A549 (cell line): Measurements from ENCODE around the gene PRICKLE4. TPM values are rescaled to one million over a fixed set of nuclear protein-coding genes. Genes with fewer than 3 reads are reported as not detected.
A peak's percentile ranks its signal among the peaks of the same experiment; 100 is the strongest.

Source experiments
- ATAC-seq, 2 experiments: fragments of 200-7000 bp in 1 of 2; fragments of >200 bp in 1 of 2; cut with Nextera tagmentation in 1 of 2; cut with Tn5 transposase in 1 of 2; 3 replicates each; pipeline versions ENCODE4 v1.8.0 to v1.9.1; 2018 to 2020; ENCODE audit warnings: mild to moderate bottlenecking in 1 of 2, moderate library complexity in 1 of 2
- CTCF ChIA-PET: fragments of 300-600 bp; sonication (Branson Sonifier 250); formaldehyde crosslinking; extraction: SDS; loops from one replicate; lab custom pipeline; 2021; ENCODE audit warnings: antibody characterized with exemption, inconsistent platforms; lab: Yijun Ruan, JAX
- POLR2A ChIA-PET: fragments of 350-600 bp; formaldehyde crosslinking; extraction: SDS; loops from one replicate; lab custom pipeline; 2021; ENCODE audit warnings: antibody characterized with exemption, inconsistent platforms; lab: Yijun Ruan, JAX
- DNase-seq, 2 experiments: peaks; one replicate each; pipeline versions ENCODE4 v3.0.0 to v3.0.0-alpha.2; 2011 to 2016; ENCODE audit warnings: low read depth in 1 of 2, low spot score in 1 of 2
- FAIRE-seq: peaks from 2 replicates; lab custom pipeline; 2011; peaks lifted over from hg19 to GRCh38; lab: Jason Lieb, UNC
- H3K27ac ChIP-seq, 2 experiments: fragments of >200 bp; sonication (Bioruptor Twin); formaldehyde crosslinking; 3 replicates each; pipeline ENCODE4 v1.5.1; 2016 to 2017
- H3K4me1 ChIP-seq: fragments of >200 bp; sonication (Bioruptor Twin); formaldehyde crosslinking; 3 replicates; pipeline ENCODE4 v1.6.1; 2016
- H3K4me2 ChIP-seq: fragments of >200 bp; sonication (Bioruptor Twin); formaldehyde crosslinking; 3 replicates; pipeline ENCODE4 v1.6.1; 2016
- H3K4me3 ChIP-seq: fragments of >200 bp; sonication (Bioruptor Twin); formaldehyde crosslinking; 3 replicates; pipeline ENCODE4 v1.5.1; 2016
- H3K9me3 ChIP-seq: fragments of >200 bp; sonication (Bioruptor Twin); formaldehyde crosslinking; 3 replicates; pipeline ENCODE4 v1.6.1; 2016
- BHLHE40 ChIP-seq: IDR thresholded peaks from 2 replicates; pipeline ENCODE4 v1.6.1; 2012; ENCODE audit warnings: low read depth, low read length, inconsistent platforms
- CHD4 ChIP-seq: fragments of 200-600 bp; sonication (generic); IDR thresholded peaks from 2 replicates; pipeline ENCODE4 v1.6.1; 2016; ENCODE audit warnings: antibody characterized with exemption, mild to moderate bottlenecking, borderline replicate concordance
- FOSB ChIP-seq: fragments of 250-450 bp; sonication (Bioruptor Pico); IDR thresholded peaks from 2 replicates; pipeline ENCODE4 v1.5.0; 2020; ENCODE audit warnings: mild to moderate bottlenecking, moderate library complexity
- HDAC2 ChIP-seq: fragments of 200-600 bp; sonication (generic); IDR thresholded peaks from 2 replicates; pipeline ENCODE4 v1.6.1; 2016
- HEYL ChIP-seq: fragments of 250-450 bp; sonication (Bioruptor Pico); IDR thresholded peaks from 2 replicates; pipeline ENCODE4 v1.8.0; 2021; ENCODE audit warnings: mild to moderate bottlenecking, moderate library complexity
- HOXB13 ChIP-seq: fragments of 250-450 bp; sonication (Bioruptor Pico); IDR thresholded peaks from 2 replicates; pipeline ENCODE4 v1.5.0; 2020; ENCODE audit warnings: low read depth, mild to moderate bottlenecking, moderate library complexity
- HOXB5 ChIP-seq: fragments of 250-450 bp; sonication (Bioruptor Pico); IDR thresholded peaks from 2 replicates; pipeline ENCODE4 v1.5.0; 2020; ENCODE audit warnings: mild to moderate bottlenecking, moderate library complexity
- JUN ChIP-seq, 2 experiments: fragments of >200 bp; sonication (Bioruptor Twin); formaldehyde crosslinking; IDR thresholded peaks; 2 replicates in 1 of 2; 3 replicates in 1 of 2; pipeline ENCODE4 v1.6.1; 2016 to 2017
- JUNB ChIP-seq: fragments of >200 bp; sonication (Bioruptor Twin); formaldehyde crosslinking; IDR thresholded peaks from 2 replicates; pipeline ENCODE4 v1.6.1; 2016
- KDM1A ChIP-seq: fragments of 200-600 bp; sonication (generic); IDR thresholded peaks from 2 replicates; pipeline ENCODE4 v1.6.1; 2016; ENCODE audit warnings: low read depth, mild to moderate bottlenecking
- KDM5A ChIP-seq: fragments of 200-600 bp; sonication (generic); IDR thresholded peaks from 2 replicates; pipeline ENCODE4 v1.6.1; 2016; ENCODE audit warnings: antibody characterized with exemption, mild to moderate bottlenecking
- MAFK ChIP-seq: fragments of 450-650 bp; IDR thresholded peaks from 2 replicates; pipeline ENCODE4 v1.6.1; 2014; ENCODE audit not compliant: partially characterized antibody
- NR3C1 ChIP-seq: fragments of >200 bp; sonication (Bioruptor Twin); formaldehyde crosslinking; IDR thresholded peaks from 3 replicates; pipeline ENCODE4 v1.6.1; 2017
- RARB ChIP-seq: fragments of 250-450 bp; sonication (Bioruptor Pico); IDR thresholded peaks from 2 replicates; pipeline ENCODE4 v1.8.0; 2021; ENCODE audit warnings: mild to moderate bottlenecking, moderate library complexity
- RFX5 ChIP-seq: fragments of 450-650 bp; IDR thresholded peaks from 2 replicates; pipeline ENCODE4 v1.7.1; 2014; ENCODE audit warnings: antibody characterized with exemption, mild to moderate bottlenecking, moderate library complexity
- SMC3 ChIP-seq: fragments of >200 bp; sonication (Bioruptor Twin); formaldehyde crosslinking; IDR thresholded peaks from 3 replicates; pipeline ENCODE4 v1.6.1; 2018; ENCODE audit warnings: inconsistent platforms
- SREBF2 ChIP-seq: fragments of 450-650 bp; IDR thresholded peaks from 2 replicates; pipeline ENCODE4 v1.6.1; 2014; ENCODE audit warnings: mild to moderate bottlenecking, moderate library complexity
- TFCP2L1 ChIP-seq: fragments of 250-450 bp; sonication (Bioruptor Pico); IDR thresholded peaks from 2 replicates; pipeline ENCODE4 v1.5.0; 2021; ENCODE audit warnings: mild to moderate bottlenecking
- WGBS: methylation state at CpG from one replicate; pipeline ENCODE4 v1.1.6; 2017; ENCODE audit errors: missing lambda C conversion rate; 5-methylcytosine and 5-hydroxymethylcytosine counted together
- polyA plus RNA-seq, 4 experiments: library from polyadenylated mRNA; depleted of rRNA in 3 of 4; stranded (reverse); fragments of >200 nt; fragmentation: RNase III in 1 of 4; extraction: RNeasy Plus Mini Kit Qiagen cat#74134 plus additional on column Dnase treatment in 1 of 4; gene quantifications; 2 replicates in 3 of 4; 3 replicates in 1 of 4; pipeline ENCODE4 v1.2.3, GENCODE V29; 2011 to 2017
- TF ChIP-seq, protein P1 (sequence below): fragments of 250-450 bp; sonication (Bioruptor Pico); IDR thresholded peaks from 2 replicates; pipeline ENCODE4 v1.5.0; 2020; ENCODE audit warnings: low read depth, mild to moderate bottlenecking, moderate library complexity
- TF ChIP-seq, protein P2 (sequence below): fragments of 450-650 bp; IDR thresholded peaks from 2 replicates; pipeline ENCODE4 v1.6.1; 2014; ENCODE audit warnings: antibody characterized with exemption
- TF ChIP-seq, protein P3 (sequence below): IDR thresholded peaks from 2 replicates; pipeline ENCODE4 v1.6.1; 2012
- TF ChIP-seq, protein P4 (sequence below): fragments of >200 bp; sonication (Bioruptor Twin); formaldehyde crosslinking; IDR thresholded peaks from 3 replicates; pipeline ENCODE4 v1.6.1; 2016

PRICKLE4 gene
- polyA plus RNA-seq, 2 of the 4 experiments (the other 2 are of a cell fraction): 0.34 to 1.5 TPM

DNA sequence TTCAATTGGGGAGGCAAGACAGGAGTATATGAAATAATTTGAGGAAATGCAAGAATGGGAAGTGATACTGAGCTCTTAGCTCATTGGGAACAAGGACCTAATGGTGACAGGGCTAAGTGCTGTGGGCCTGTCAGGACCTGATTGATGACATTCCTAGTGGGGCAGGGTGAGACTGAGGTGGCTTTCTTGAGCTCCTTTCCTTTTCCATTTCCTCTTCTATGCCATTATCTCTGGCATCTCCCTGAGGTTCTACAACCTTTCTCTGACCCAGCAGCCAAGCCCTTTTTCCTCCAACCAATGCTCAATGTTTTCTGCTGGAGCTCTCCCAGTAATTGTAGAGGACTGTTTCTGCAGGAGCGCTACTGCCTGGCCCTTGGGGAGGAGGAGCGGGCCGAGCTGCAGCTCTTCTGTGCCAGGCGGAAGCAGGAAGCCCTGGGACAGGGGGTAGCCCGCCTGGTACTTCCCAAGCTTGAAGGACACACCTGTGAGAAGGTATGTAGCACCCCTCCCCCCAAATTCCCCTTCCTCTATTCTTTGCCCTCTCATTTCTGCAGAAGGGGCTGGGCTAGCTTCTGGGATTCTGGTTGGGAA is 4.1 kb downstream of the PRICKLE4 start:
- DNase-seq: no peak
- peaks cover 23% of the 10 kb centered on the region for H3K4me1 ChIP-seq
- CTCF ChIA-PET: interaction anchor here (1.2 to 8.9 kb wide), 9 partner anchors 10 to 417 kb away, joined by 3 to 111 read pairs (median 5); no protein-coding TSS in a partner anchor
- 92% methylated on average over 5 of the region's 5 CpGs for WGBS
- ATAC-seq: no peak
- POLR2A ChIA-PET: interaction anchor here (0.9 kb wide), 1 partner anchor 15 kb away, joined by 3 read pairs; no protein-coding TSS in a partner anchor
- FAIRE-seq: no peak
- no peak overlapping the region for H3K4me3 ChIP-seq
- no peak overlapping the region for H3K4me2 ChIP-seq
- TF ChIP-seq RFX5: no peak
- TF ChIP-seq, protein P1, sequence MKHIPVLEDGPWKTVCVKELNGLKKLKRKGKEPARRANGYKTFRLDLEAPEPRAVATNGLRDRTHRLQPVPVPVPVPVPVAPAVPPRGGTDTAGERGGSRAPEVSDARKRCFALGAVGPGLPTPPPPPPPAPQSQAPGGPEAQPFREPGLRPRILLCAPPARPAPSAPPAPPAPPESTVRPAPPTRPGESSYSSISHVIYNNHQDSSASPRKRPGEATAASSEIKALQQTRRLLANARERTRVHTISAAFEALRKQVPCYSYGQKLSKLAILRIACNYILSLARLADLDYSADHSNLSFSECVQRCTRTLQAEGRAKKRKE (CRISPR knock-in tag): no peak
- no peak for TF ChIP-seq HEYL (CRISPR knock-in tag)
- TF ChIP-seq SMC3: no peak
- TF ChIP-seq SREBF2: no peak
- TF ChIP-seq BHLHE40: no peak
- TF ChIP-seq CHD4: no peak
- TF ChIP-seq, protein P2, sequence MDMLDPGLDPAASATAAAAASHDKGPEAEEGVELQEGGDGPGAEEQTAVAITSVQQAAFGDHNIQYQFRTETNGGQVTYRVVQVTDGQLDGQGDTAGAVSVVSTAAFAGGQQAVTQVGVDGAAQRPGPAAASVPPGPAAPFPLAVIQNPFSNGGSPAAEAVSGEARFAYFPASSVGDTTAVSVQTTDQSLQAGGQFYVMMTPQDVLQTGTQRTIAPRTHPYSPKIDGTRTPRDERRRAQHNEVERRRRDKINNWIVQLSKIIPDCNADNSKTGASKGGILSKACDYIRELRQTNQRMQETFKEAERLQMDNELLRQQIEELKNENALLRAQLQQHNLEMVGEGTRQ: no peak
- TF ChIP-seq KDM5A: no peak
- no peak for TF ChIP-seq HDAC2
- TF ChIP-seq, protein P3, sequence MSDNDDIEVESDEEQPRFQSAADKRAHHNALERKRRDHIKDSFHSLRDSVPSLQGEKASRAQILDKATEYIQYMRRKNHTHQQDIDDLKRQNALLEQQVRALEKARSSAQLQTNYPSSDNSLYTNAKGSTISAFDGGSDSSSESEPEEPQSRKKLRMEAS: no peak
- TF ChIP-seq TFCP2L1 (CRISPR knock-in tag): no peak
- no peak for TF ChIP-seq JUNB
- TF ChIP-seq HOXB13 (CRISPR knock-in tag): no peak
- no peak overlapping the region for H3K27ac ChIP-seq
- no peaks in the 10 kb centered on the region for H3K9me3 ChIP-seq

DNA sequence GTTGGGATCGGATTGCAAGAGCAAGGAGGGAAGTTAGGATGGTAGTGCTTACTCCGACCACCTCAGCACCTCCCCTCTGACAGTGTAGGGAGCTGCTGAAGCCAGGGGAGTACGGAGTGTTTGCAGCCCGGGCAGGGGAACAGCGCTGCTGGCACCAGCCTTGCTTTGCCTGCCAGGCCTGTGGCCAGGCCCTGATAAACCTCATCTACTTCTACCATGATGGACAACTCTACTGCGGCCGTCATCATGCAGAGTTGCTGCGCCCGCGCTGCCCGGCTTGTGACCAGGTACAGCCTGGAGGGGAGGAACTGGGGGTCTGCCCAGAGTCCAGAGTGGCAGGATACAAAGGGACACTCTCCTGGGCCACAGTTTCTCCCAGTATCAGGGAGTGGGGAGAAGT is 4.7 kb downstream of the PRICKLE4 start:
- Histone ChIP-seq H3K9me3 (no peaks in the 10 kb centered on the region), H3K4me2 (no peak overlapping the region; the same call in 2 of the 3 replicates), H3K4me1 (peaks cover 23% of the 10 kb centered on the region), H3K4me3 (no peak overlapping the region), H3K27ac (peak overlapping the region in 1 of 2 experiments; percentile 97; a peak in 1 of 6 replicates)
- WGBS: over 99% methylated on average over 6 of the region's 11 CpGs
- DNase-seq (no peak), ATAC-seq (no peak), FAIRE-seq (no peak)
- no peak for TF ChIP-seq JUN (IDR thresholded peaks at IDR 0.05)
- no peak for TF ChIP-seq HOXB5 (CRISPR knock-in tag)
- TF ChIP-seq MAFK: no peak
- TF ChIP-seq KDM1A: no peak
- TF ChIP-seq, protein P4, sequence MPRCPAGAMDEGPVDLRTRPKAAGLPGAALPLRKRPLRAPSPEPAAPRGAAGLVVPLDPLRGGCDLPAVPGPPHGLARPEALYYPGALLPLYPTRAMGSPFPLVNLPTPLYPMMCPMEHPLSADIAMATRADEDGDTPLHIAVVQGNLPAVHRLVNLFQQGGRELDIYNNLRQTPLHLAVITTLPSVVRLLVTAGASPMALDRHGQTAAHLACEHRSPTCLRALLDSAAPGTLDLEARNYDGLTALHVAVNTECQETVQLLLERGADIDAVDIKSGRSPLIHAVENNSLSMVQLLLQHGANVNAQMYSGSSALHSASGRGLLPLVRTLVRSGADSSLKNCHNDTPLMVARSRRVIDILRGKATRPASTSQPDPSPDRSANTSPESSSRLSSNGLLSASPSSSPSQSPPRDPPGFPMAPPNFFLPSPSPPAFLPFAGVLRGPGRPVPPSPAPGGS: no peak
- TF ChIP-seq RARB: no peak
- no peak for TF ChIP-seq FOSB (CRISPR knock-in tag)
- no peak for TF ChIP-seq NR3C1
- ChIA-PET POLR2A (interaction anchor here (0.9 kb wide), 1 partner anchor 16 kb away, joined by 3 read pairs; no protein-coding TSS in a partner anchor), CTCF (interaction anchor here (1.2 to 8.9 kb wide), 12 partner anchors 10 to 417 kb away, joined by 3 to 111 read pairs (median 14); partner anchors contain the start of genes BYSL and MED20)
